ENCODE measurements around the gene GRIN3A. TPM values are rescaled to one million over a fixed set of nuclear protein-coding genes. Genes with fewer than 3 reads are reported as not detected.

Gene GRIN3A
- total and polyA plus RNA-seq, 2 of the 4 experiments (the other 2 are of a cell fraction): not detected

- TF ChIP-seq CTCF (conservative IDR thresholded peaks at IDR 0.05; ENCODE audit: low read depth, low read length): peak; percentile 90
Measured at GRCh38 chr9:101530076-101530711, 208.3 kb downstream of the GRIN3A start (continued).

GRCh38 chr9:101528015-101528414 lies 210.4 kb downstream of the GRIN3A start:
- H3K4me2 ChIP-seq (ENCODE audit: low read depth, low read length): no peak overlapping the region
- H3K4ac ChIP-seq (ENCODE audit: low read depth, low read length): no peak overlapping the region
- no peaks in the 10 kb centered on the region for H3K79me1 ChIP-seq (ENCODE audit: low read depth in 1 of 2, low read length in 2 of 2)
- H3K14ac ChIP-seq (replicated peaks; ENCODE audit: low read depth, low read length): no peak overlapping the region
- H4K5ac ChIP-seq (ENCODE audit: low read depth, low read length): no peak overlapping the region
- no peak overlapping the region for H3K18ac ChIP-seq (ENCODE audit: low read depth, low read length)
- dilution Hi-C loops (cut with HindIII; ENCODE audit: low sequenced_read_pairs, unreplicated experiment): no loop called here
- H3K9me3 ChIP-seq (ENCODE audit: control insufficient read depth, insufficient read depth, low read length): no peaks in the 10 kb centered on the region
- H2BK5ac ChIP-seq (ENCODE audit: low read depth, low read length, poor library complexity, severe bottlenecking): no peak overlapping the region
- no peak overlapping the region for H2BK20ac ChIP-seq (ENCODE audit: low read depth, low read length)
- no peak for ATAC-seq (ENCODE audit: low read depth)
- no peak overlapping the region for H4K8ac ChIP-seq (ENCODE audit: low read depth in 2 of 2, low read length in 2 of 2)
- H2AK9ac ChIP-seq (replicated peaks; ENCODE audit: low read depth, low read length, poor library complexity): no peak overlapping the region
- intact Hi-C loops (cut with micrococcal nuclease): no loop called here
- H2AK5ac ChIP-seq (ENCODE audit: low read depth, low read length): no peak overlapping the region
- H4K91ac ChIP-seq (ENCODE audit: insufficient read depth, low read depth, low read length): no peak overlapping the region
- CTCF ChIA-PET: interaction anchor here (0.8 kb wide), 1 partner anchor 65 kb away, joined by 3 read pairs; no protein-coding TSS in a partner anchor
- no peak overlapping the region for H3K27ac ChIP-seq (ENCODE audit: insufficient read depth, low read length)
- no peaks in the 10 kb centered on the region; the same call in 1 of the 2 replicates for H3K4me1 ChIP-seq (ENCODE audit: control insufficient read depth, insufficient read depth, low read length)
- no peak overlapping the region for H2BK15ac ChIP-seq (ENCODE audit: low read depth, low read length)
- no peak overlapping the region for H3K56ac ChIP-seq (ENCODE audit: extremely low read depth, insufficient read depth, low read length)
- H3K23ac ChIP-seq (ENCODE audit: low read depth, low read length): no peak overlapping the region
- H2BK120ac ChIP-seq (ENCODE audit: low read depth, low read length): no peak overlapping the region
- no peak for DNase-seq
- no peaks in the 10 kb centered on the region for H3K36me3 ChIP-seq (ENCODE audit: control insufficient read depth, insufficient read depth, low read length)
- H3K4me3 ChIP-seq (ENCODE audit: insufficient read depth, low read depth, low read length): no peak overlapping the region
- H3K9ac ChIP-seq (ENCODE audit: low read depth, low read length): no peak overlapping the region
- BruUV-seq (replicated peaks): no TSS peak
- in situ Hi-C loops (cut with MboI; ENCODE audit: low sequenced_read_pairs): no loop called here
- H3K27me3 ChIP-seq (ENCODE audit: control insufficient read depth, insufficient read depth, low read length): no peaks in the 10 kb centered on the region; the same call in 1 of the 2 replicates
- TF ChIP-seq BHLHE40 (IDR thresholded peaks at IDR 0.05; ENCODE audit: low read depth, low read length) (no peak), MAFK (IDR thresholded peaks at IDR 0.05; ENCODE audit: low read depth, low read length) (peak; percentile 88)
- H4K20me1 ChIP-seq (ENCODE audit: insufficient read depth, low read length): no peaks in the 10 kb centered on the region
- POLR2A ChIA-PET (ENCODE audit: unreplicated experiment): no interaction called here
- H3K9me1 ChIP-seq (ENCODE audit: insufficient read depth, low read length): no peaks in the 10 kb centered on the region
- H2AFZ ChIP-seq (replicated peaks; ENCODE audit: low read length, poor library complexity): no peak overlapping the region
